BE2C (cell line): ENCODE results near the gene HERC5.

Source experiments
- DNase-seq: peaks from one replicate; pipeline ENCODE4 v3.0.0-alpha.2; 2020
- H3K27me3 ChIP-seq: fragments of 250-450 bp; sonication (Bioruptor Pico); 2 replicates; pipeline ENCODE4 v1.5.1; 2020; ENCODE audit warnings: mild to moderate bottlenecking
- H3K36me3 ChIP-seq: fragments of 250-450 bp; sonication (Bioruptor Pico); 2 replicates; pipeline ENCODE4 v1.5.1; 2020; ENCODE audit warnings: mild to moderate bottlenecking
- H3K4me1 ChIP-seq: fragments of 250-450 bp; sonication (Bioruptor Pico); 2 replicates; pipeline ENCODE4 v1.5.1; 2020
- H3K4me3 ChIP-seq: 2 replicates; pipeline ENCODE4 v1.5.1; 2011; ENCODE audit warnings: low read depth, low read length
- H3K9me3 ChIP-seq: fragments of 250-450 bp; sonication (Bioruptor Pico); 2 replicates; pipeline ENCODE4 v1.5.1; 2020
- TF ChIP-seq, protein P1 (sequence below): IDR thresholded peaks from 2 replicates; pipeline ENCODE4 v1.5.1; 2012; ENCODE audit warnings: mild to moderate bottlenecking, low read depth, low read length

The HERC5 gene

GRCh38 chr4:88503344-88503743 lies 46.4 kb downstream of the HERC5 start:
- DNase-seq, result no peak
- no peak overlapping the region for H3K4me3 ChIP-seq
- TF ChIP-seq, protein P1, sequence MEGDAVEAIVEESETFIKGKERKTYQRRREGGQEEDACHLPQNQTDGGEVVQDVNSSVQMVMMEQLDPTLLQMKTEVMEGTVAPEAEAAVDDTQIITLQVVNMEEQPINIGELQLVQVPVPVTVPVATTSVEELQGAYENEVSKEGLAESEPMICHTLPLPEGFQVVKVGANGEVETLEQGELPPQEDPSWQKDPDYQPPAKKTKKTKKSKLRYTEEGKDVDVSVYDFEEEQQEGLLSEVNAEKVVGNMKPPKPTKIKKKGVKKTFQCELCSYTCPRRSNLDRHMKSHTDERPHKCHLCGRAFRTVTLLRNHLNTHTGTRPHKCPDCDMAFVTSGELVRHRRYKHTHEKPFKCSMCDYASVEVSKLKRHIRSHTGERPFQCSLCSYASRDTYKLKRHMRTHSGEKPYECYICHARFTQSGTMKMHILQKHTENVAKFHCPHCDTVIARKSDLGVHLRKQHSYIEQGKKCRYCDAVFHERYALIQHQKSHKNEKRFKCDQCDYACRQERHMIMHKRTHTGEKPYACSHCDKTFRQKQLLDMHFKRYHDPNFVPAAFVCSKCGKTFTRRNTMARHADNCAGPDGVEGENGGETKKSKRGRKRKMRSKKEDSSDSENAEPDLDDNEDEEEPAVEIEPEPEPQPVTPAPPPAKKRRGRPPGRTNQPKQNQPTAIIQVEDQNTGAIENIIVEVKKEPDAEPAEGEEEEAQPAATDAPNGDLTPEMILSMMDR, result no peak

GRCh38 chr4:88511236-88511635 lies 54.3 kb downstream of the HERC5 start:
- Histone ChIP-seq H3K36me3 (no peaks in the 10 kb centered on the region), H3K4me3 (no peak overlapping the region), H3K27me3 (peaks cover 4% of the 10 kb centered on the region; the same call in 1 of the 2 replicates), H3K4me1 (no peaks in the 10 kb centered on the region), H3K9me3 (no peaks in the 10 kb centered on the region)
- no peak for DNase-seq
- TF ChIP-seq, protein P1, result no peak

More at GRCh38 chr4:88503344-88503743, 46.4 kb downstream of the HERC5 start:
- no peaks in the 10 kb centered on the region for H3K36me3 ChIP-seq
- H3K27me3 ChIP-seq, result peaks cover 15% of the 10 kb centered on the region
- H3K4me1 ChIP-seq, result no peaks in the 10 kb centered on the region
- H3K9me3 ChIP-seq, result no peaks in the 10 kb centered on the region

DNA sequence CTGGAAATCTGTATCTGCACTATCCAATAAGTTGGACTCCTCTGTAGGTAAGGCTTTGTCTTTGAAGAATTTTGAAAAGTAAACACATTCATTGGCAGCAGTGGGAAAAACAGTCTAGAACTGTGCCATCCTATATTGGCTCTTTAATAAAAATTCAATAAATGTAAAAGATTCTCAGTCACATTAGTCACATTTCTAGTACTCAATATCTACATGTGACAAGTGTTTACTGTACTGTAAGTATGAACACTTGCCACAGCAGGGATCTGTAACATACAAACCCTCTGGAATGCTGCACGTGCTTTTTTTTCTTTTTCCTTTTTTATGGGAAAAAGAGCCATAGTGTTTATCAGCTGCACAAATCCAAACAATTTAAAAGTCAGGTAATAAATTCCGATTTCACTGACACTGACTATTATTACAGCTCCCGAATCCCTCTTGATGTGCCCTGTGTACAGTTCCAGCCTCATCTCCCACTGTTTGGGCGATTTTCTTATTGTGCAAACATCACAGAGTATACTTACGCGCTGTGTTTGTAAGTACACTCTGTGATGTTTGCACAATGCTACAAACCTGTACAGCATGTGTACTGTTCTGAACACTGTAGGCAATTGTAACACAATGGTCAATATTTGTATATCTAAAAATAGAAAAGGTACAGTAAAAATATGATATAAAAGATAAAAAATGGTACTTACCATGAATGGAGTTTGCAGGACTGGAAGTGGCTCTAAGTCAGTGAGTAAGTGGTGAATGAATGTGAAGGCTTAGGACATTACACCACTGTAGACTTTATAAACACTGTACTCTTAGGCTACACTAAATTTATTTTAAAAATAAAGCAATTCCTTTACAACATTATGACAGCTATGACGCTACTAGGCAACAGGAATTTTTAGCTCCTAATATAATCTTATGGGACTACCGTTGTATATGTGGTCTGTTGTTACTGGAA lies 57.9 kb downstream of the HERC5 start:
- Histone ChIP-seq H3K9me3 (no peaks in the 10 kb centered on the region), H3K4me3 (no peak overlapping the region), H3K4me1 (no peaks in the 10 kb centered on the region), H3K36me3 (no peaks in the 10 kb centered on the region), H3K27me3 (no peaks in the 10 kb centered on the region)
- TF ChIP-seq, protein P1, result no peak
- no peak for DNase-seq

- DNase-seq, result no peak
- Histone ChIP-seq H3K36me3 (peaks cover 9% of the 10 kb centered on the region; the same call in 1 of the 2 replicates), H3K4me3 (no peak overlapping the region), H3K9me3 (no peaks in the 10 kb centered on the region), H3K27me3 (no peaks in the 10 kb centered on the region), H3K4me1 (no peaks in the 10 kb centered on the region)
- TF ChIP-seq, protein P1, result no peak
These were observed 59.8 kb downstream of the HERC5 start for GRCh38 chr4:88516746-88517145.

DNA sequence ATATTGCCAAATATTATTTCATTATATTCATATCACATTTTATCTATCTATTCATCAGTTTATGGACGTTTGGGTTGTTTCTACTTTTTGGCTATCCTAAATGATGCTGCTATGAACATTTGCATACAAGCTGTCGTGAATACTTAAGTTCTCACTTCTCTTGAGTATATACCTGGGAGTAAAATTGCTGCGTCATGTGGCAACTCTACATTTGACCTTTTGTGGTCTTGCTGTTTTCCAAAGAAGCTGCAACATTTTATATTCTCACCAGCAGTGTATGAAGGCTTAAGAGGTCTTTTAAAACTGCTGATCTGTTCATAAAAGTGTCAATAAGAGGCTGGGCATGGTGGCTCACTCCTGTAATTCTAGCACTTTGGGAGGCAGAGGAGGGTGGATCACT lies 60.9 kb downstream of the HERC5 start:
- Histone ChIP-seq H3K4me1 (no peaks in the 10 kb centered on the region), H3K4me3 (no peak overlapping the region), H3K27me3 (no peaks in the 10 kb centered on the region), H3K36me3 (peaks cover 9% of the 10 kb centered on the region; the same call in 1 of the 2 replicates), H3K9me3 (no peaks in the 10 kb centered on the region)
- DNase-seq, result no peak
- TF ChIP-seq, protein P1, result no peak

- TF ChIP-seq, protein P1, result no peak
- H3K36me3 ChIP-seq, result peaks cover 9% of the 10 kb centered on the region; the same call in 1 of the 2 replicates
- H3K27me3 ChIP-seq, result no peaks in the 10 kb centered on the region
- H3K4me1 ChIP-seq, result no peaks in the 10 kb centered on the region
- H3K4me3 ChIP-seq, result no peak overlapping the region
- H3K9me3 ChIP-seq, result no peaks in the 10 kb centered on the region
- DNase-seq, result no peak
These were observed 62.0 kb downstream of the HERC5 start for GRCh38 chr4:88518911-88519310.
